22Rv1 (cell line): ENCODE results near the gene LRRC27.

Source experiments
- H3K27ac ChIP-seq: fragments of 450-650 bp; 2 replicates; pipeline ENCODE4 v1.5.1; 2017
- ZFX ChIP-seq: fragments of 450-650 bp; IDR thresholded peaks from 2 replicates; pipeline ENCODE4 v1.6.1; 2017; ENCODE audit warnings: antibody characterized with exemption, borderline replicate concordance
- TF ChIP-seq, protein P1 (sequence below): fragments of 450-650 bp; IDR thresholded peaks from 2 replicates; pipeline ENCODE4 v1.5.1; 2017; ENCODE audit warnings: mild to moderate bottlenecking

The LRRC27 gene

DNA sequence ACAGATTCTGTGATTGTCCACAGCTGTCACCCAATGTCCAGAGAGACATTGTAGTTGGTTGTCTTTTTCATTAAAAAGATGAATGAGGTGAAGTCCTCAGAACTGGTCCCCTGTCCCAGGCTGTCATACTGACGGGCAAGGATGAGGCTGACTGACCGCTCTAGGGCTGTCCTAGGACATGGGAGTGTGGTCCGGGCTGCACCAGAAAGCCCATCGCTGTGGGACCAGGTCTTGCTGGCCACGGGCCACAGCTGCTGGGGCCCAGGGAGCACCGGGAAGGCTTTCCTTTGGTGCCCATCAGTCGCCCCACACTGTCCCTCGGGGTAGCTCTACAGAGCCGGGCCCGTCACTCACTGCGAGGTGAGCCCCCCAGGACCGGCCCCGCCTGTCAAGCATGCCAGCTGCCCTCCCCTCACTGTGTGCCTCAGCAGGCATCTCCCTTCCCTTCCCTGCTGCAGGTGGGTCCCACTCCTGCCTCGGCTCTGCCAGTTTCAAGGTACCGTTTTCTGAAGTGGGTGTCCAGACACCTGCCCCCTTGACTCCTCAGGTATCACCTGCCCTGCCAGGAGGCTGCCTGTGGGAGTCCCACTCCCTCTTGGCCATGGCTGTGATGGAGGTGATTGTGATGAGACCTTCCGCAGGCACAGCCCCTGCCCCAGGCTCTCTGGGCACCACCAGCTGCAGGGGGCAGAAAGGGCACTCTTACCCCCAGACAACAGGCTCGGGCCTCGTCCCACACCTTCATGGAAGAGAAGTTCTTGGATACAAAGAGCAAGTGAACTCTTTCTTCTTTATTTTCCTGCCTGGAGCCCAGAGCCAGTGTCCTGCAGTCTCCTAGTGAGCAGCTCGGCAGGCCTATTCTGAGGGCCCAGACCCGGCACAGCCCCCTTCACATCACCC lies 21.7 kb downstream of the LRRC27 start:
- no peak for TF ChIP-seq ZFX
- TF ChIP-seq, protein P1, sequence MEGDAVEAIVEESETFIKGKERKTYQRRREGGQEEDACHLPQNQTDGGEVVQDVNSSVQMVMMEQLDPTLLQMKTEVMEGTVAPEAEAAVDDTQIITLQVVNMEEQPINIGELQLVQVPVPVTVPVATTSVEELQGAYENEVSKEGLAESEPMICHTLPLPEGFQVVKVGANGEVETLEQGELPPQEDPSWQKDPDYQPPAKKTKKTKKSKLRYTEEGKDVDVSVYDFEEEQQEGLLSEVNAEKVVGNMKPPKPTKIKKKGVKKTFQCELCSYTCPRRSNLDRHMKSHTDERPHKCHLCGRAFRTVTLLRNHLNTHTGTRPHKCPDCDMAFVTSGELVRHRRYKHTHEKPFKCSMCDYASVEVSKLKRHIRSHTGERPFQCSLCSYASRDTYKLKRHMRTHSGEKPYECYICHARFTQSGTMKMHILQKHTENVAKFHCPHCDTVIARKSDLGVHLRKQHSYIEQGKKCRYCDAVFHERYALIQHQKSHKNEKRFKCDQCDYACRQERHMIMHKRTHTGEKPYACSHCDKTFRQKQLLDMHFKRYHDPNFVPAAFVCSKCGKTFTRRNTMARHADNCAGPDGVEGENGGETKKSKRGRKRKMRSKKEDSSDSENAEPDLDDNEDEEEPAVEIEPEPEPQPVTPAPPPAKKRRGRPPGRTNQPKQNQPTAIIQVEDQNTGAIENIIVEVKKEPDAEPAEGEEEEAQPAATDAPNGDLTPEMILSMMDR, result no peak
- no peak overlapping the region for H3K27ac ChIP-seq

DNA sequence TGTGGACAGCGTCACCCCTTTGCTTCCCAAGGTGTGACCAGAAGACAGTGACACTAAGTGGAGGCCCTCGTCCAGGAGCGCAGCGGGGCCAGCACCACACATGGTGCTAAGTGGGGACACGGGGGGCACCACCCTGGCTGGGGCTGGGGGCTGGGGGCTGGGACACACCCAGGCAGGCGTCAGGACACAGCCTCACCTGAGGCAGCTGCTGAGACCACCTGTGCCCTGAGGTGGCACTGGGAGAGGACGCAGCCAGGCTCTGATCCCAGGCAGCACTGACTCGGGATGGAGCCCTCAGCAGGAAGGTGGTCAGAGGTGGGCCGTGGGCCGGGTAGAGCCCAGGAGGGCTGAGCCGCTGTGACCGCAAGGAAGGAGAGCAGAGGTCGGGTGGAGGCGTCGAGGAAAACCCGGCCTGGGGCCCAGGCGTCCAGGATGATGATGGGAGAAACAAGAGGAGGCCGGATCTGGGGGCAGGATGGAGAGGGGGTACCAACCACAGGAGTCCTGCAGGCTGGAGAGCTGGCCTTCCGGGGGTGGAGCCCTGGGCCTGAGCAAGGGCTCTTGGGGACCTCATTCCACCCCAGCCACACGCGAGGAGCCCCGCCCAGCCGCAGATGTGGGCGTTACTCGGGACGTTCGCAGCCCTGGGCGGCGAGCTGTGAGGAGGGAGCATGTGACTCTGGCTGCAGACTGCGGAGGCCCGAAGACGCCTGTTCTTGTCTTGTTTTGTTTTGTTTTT lies 22.5 kb downstream of the LRRC27 start:
- TF ChIP-seq, protein P1, result no peak
- TF ChIP-seq ZFX, result no peak
- H3K27ac ChIP-seq, result no peak overlapping the region

DNA sequence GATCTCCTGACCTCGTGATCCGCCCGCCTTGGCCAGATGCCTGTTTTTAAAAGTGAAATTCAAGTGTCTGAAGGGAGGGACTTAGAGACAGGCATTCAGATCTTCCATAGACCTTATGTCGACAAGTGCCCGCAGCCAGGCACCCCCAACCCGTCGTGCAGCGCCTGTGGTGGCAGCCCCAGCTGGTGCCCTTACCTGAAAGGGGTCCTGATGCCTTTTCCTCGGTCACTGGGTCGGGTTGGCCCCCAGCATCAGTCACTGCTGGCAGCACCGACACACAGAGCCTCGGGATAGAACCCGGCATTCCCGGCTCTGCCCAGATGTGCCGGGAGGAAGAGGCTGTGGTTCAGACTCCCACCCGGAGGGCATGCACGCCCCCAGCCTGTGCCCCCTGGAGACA lies 23.3 kb downstream of the LRRC27 start:
- H3K27ac ChIP-seq, result no peak overlapping the region
- no peak for TF ChIP-seq ZFX
- TF ChIP-seq, protein P1, result no peak

DNA sequence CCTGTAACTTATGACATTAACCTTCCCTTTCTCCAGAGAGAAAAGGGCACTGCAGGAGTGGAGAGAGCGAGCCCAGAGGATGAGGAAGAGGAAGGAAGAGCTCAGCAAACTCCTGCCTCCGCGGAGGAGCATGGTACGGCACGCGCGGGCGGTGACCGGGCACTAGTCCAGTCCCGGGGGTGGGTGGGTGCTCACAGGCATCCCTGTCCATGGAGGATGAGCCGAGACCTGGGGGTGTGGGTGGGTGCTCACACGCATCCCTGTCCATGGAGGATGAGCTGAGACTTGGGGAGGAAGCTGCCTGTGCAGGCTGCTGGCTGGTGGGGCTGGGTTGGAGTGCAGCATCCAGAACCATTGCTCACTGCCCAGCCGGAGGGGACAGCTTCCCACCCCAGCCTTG lies 23.8 kb downstream of the LRRC27 start:
- TF ChIP-seq, protein P1, result no peak
- TF ChIP-seq ZFX, result no peak
- no peak overlapping the region for H3K27ac ChIP-seq

DNA sequence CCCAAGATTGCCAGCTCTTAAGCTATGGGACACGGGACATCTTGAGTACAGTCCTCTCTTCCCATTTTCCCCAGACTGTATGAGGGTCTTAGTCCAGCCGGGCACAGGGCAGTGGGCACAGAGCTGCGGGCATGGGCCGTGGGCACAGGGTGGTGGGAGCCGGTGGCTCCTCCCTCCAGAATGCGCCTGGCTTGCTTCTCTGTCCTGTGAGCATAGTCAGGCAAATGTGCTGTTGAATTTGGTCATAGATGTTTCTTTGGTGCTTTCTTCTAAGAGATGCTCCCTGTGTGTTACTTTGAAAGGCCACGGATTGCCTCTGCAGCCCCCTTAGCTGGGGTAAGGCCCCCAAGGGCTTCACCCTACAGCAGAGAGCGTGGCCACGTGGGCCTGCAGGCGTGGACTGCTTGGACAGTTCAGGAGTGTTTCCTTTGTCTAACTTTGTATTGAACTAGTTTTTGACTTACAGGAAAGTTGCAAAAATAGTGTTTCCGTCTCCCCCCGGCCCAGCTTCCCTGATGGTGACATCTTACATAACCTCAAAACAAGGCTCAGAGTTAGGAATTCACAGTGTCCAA lies 24.7 kb downstream of the LRRC27 start:
- H3K27ac ChIP-seq, result no peak overlapping the region
- no peak for TF ChIP-seq ZFX
- TF ChIP-seq, protein P1, result no peak

DNA sequence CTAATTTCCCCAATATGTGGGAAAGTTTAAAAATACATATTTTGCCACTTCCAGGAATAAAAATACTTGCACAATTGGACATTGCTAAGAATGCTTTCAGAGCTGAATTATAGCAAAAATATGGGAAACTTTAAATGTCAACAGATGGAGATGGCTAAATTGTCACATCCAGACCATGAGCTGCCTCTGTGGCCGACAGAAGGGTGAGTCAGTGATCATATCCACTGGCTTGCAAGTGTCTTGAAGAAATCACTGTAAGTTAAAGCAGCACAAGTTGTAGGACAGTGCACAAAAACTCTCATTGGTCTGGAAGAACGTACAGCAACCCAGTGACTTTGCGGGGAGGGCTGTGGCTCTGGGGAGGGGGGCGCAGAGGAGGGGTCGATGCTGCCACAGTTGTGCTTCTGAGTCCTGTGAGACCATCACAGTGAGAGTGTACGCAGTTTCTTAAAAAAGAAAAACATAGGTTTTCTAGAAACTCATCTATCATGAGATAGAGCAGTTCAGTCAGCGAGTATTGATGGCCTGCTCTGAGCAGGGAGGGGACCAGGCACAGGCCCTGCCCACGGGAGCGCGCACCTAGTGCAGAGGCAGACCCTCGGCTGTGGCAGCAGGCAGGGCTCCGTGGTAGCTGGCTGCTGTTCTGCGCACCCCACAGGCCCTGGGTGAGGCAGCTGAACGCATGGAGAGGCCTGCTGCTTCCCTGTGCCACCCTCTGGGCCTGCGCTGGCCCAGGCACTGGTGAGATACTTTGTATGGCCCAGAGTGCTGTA lies 25.5 kb downstream of the LRRC27 start:
- TF ChIP-seq, protein P1, result no peak
- TF ChIP-seq ZFX, result no peak
- no peak overlapping the region for H3K27ac ChIP-seq
